ENCODE data around the gene MMRN2.
"Not testable (repeated sequence)": the region's sequence is repeated elsewhere in the genome, so short reads cannot be mapped to it uniquely, and the experiment has no call there.

MMRN2 gene

GRCh38 chr10:86941426-86941825, 16.0 kb downstream of the MMRN2 start:
- no peak for DNase-seq

GRCh38 chr10:86940677-86941076, 16.7 kb downstream of the MMRN2 start:
- no peak for DNase-seq

- DNase-seq, result not testable (repeated sequence)
Observed at GRCh38 chr10:86940076-86940475, 17.3 kb downstream of the MMRN2 start.

- no peak for DNase-seq
Observed at GRCh38 chr10:86938260-86938659, 19.2 kb downstream of the MMRN2 start.

- DNase-seq, result no peak
Observed at GRCh38 chr10:86937502-86938154, 19.8 kb downstream of the MMRN2 start.

- no peak for DNase-seq
Observed at GRCh38 chr10:86936661-86937501, 20.5 kb downstream of the MMRN2 start.

- DNase-seq, result not testable (repeated sequence)
Observed at GRCh38 chr10:86934162-86934711, 23.2 kb downstream of the MMRN2 start.

GRCh38 chr10:86932674-86933073, 24.7 kb downstream of the MMRN2 start:
- DNase-seq, result no peak

GRCh38 chr10:86931872-86932271, 25.5 kb downstream of the MMRN2 start:
- no peak for DNase-seq

GRCh38 chr10:86929468-86930380, 27.7 kb downstream of the MMRN2 start:
- DNase-seq, result no peak

GRCh38 chr10:86922553-86922961, 34.9 kb downstream of the MMRN2 start:
- DNase-seq, result no peak

- DNase-seq, result no peak
Observed at GRCh38 chr10:86918022-86918471, 39.4 kb downstream of the MMRN2 start.

- no peak for DNase-seq
Observed at GRCh38 chr10:86914734-86915133, 42.7 kb downstream of the MMRN2 start.

- no peak for DNase-seq
Observed at GRCh38 chr10:86905429-86905828, 52.0 kb downstream of the MMRN2 start.

- no peak for DNase-seq
Observed at GRCh38 chr10:86904600-86904999, 52.8 kb downstream of the MMRN2 start.

- DNase-seq, result no peak
Observed at GRCh38 chr10:86900955-86901354, 56.5 kb downstream of the MMRN2 start.

GRCh38 chr10:86899670-86900276, 57.6 kb downstream of the MMRN2 start:
- DNase-seq, result peak; percentile 48

GRCh38 chr10:86899132-86899531, 58.3 kb downstream of the MMRN2 start:
- no peak for DNase-seq

GRCh38 chr10:86898511-86898910, 58.9 kb downstream of the MMRN2 start:
- no peak for DNase-seq

- no peak for DNase-seq
Observed at GRCh38 chr10:86889997-86890396, 67.4 kb downstream of the MMRN2 start.

- DNase-seq, result no peak
Observed at GRCh38 chr10:86888585-86889381, 68.6 kb downstream of the MMRN2 start.
